ENCODE data around the gene ZNF823. TPM values are rescaled to one million over a fixed set of nuclear protein-coding genes. Genes with fewer than 3 reads are reported as not detected.

ZNF823 gene
- total and polyA plus RNA-seq, 2 of the 13 experiments (the other 11 are each of a cell fraction or from before 2014, with no cell fraction given) = 5.7 to 11.7 TPM

GRCh38 chr19:11685676-11686650 is 52.8 kb downstream of the ZNF823 start:
- POLR2A ChIA-PET = no interaction called here
- Histone ChIP-seq H2AFZ (ENCODE audit: low read length) (no peak overlapping the region), H3K27ac (ENCODE audit: extremely low read length, insufficient read depth, low read length) (no peak overlapping the region), H3K27me3 (ENCODE audit: control insufficient read depth in 1 of 2, insufficient read depth in 2 of 2, low read length in 2 of 2) (no peaks in the 10 kb centered on the region), H3K79me2 (ENCODE audit: insufficient read depth, low read length) (peaks cover 11% of the 10 kb centered on the region), H3K9ac (ENCODE audit: insufficient read depth, low read depth, low read length) (no peak overlapping the region), H3K4me2 (ENCODE audit: low read depth, low read length) (no peak overlapping the region), H4K20me1 (ENCODE audit: insufficient read depth, low read length) (no peaks in the 10 kb centered on the region), H3K36me3 (replicated peaks in 1 of 2; ENCODE audit: control insufficient read depth in 1 of 2, insufficient read depth in 2 of 2, low read length in 2 of 2) (peaks cover 0 to 12% of the 10 kb centered on the region in 2 experiments; a peak in 2 of 5 replicates), H3K4me3 (replicated peaks in 1 of 3; ENCODE audit: insufficient read depth in 1 of 3, low read depth in 2 of 3, low read length in 3 of 3) (no peak overlapping the region), H3K9me3 (ENCODE audit: low read length) (peaks cover 3% of the 10 kb centered on the region; the same call in 1 of the 2 replicates), H3K4me1 (ENCODE audit: insufficient read depth, low read length) (peaks cover 13% of the 10 kb centered on the region; the same call in 1 of the 2 replicates)
- 87% methylated on average over 4 of the region's 4 CpGs for WGBS (ENCODE audit: low lambda C conversion rate)
- FAIRE-seq (no peak), DNase-seq (ENCODE audit: low spot score) (no peak), ATAC-seq (no peak)
- TF ChIP-seq, protein P1, sequence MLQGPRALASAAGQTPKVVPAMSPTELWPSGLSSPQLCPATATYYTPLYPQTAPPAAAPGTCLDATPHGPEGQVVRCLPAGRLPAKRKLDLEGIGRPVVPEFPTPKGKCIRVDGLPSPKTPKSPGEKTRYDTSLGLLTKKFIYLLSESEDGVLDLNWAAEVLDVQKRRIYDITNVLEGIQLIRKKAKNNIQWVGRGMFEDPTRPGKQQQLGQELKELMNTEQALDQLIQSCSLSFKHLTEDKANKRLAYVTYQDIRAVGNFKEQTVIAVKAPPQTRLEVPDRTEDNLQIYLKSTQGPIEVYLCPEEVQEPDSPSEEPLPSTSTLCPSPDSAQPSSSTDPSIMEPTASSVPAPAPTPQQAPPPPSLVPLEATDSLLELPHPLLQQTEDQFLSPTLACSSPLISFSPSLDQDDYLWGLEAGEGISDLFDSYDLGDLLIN (CRISPR knock-in tag; IDR thresholded peaks at IDR 0.05; ENCODE audit: borderline replicate concordance) = no peak
- intact Hi-C loops (cut with micrococcal nuclease; ENCODE audit: unreplicated experiment) = no loop called here
- CTCF ChIA-PET (ENCODE audit: low intra/inter-chr PET ratio, low total read pairs) = no interaction called here
- in situ Hi-C loops (cut with HindIII; ENCODE audit: extremely low pct_ligation_motif_present, low pct_unique_long_range_greater_than_20kb) = no loop called here
- no TSS peak for BruUV-seq (replicated peaks)

GRCh38 chr19:11684987-11685675 is 53.6 kb downstream of the ZNF823 start:
- in situ Hi-C loops (cut with HindIII; ENCODE audit: extremely low pct_ligation_motif_present, low pct_unique_long_range_greater_than_20kb) (no loop called here), intact Hi-C loops (cut with micrococcal nuclease; ENCODE audit: unreplicated experiment) (no loop called here)
- Histone ChIP-seq H3K36me3 (replicated peaks in 1 of 2; ENCODE audit: control insufficient read depth in 1 of 2, insufficient read depth in 2 of 2, low read length in 2 of 2) (peaks cover 0 to 12% of the 10 kb centered on the region in 2 experiments; a peak in 2 of 5 replicates), H3K27ac (ENCODE audit: extremely low read length, insufficient read depth, low read length) (no peak overlapping the region), H3K4me1 (ENCODE audit: insufficient read depth, low read length) (peaks cover 13% of the 10 kb centered on the region; the same call in 1 of the 2 replicates), H3K9ac (ENCODE audit: insufficient read depth, low read depth, low read length) (no peak overlapping the region), H4K20me1 (ENCODE audit: insufficient read depth, low read length) (no peaks in the 10 kb centered on the region), H3K4me3 (replicated peaks in 1 of 3; ENCODE audit: insufficient read depth in 1 of 3, low read depth in 2 of 3, low read length in 3 of 3) (no peak overlapping the region), H3K27me3 (ENCODE audit: control insufficient read depth in 1 of 2, insufficient read depth in 2 of 2, low read length in 2 of 2) (no peaks in the 10 kb centered on the region), H3K9me3 (ENCODE audit: low read length) (peaks cover 10% of the 10 kb centered on the region; the same call in 1 of the 2 replicates), H2AFZ (ENCODE audit: low read length) (no peak overlapping the region), H3K4me2 (ENCODE audit: low read depth, low read length) (no peak overlapping the region), H3K79me2 (ENCODE audit: insufficient read depth, low read length) (peaks cover 8% of the 10 kb centered on the region)
- no TSS peak for BruUV-seq (replicated peaks)
- ATAC-seq (no peak), FAIRE-seq (no peak), DNase-seq (ENCODE audit: low spot score) (peak; percentile 29)
- 75% methylated on average over 3 of the region's 3 CpGs for WGBS (ENCODE audit: low lambda C conversion rate)
- no peak for TF ChIP-seq HES4 (CRISPR knock-in tag; IDR thresholded peaks at IDR 0.05; ENCODE audit: borderline replicate concordance)
- POLR2A ChIA-PET = no interaction called here
- CTCF ChIA-PET (ENCODE audit: low intra/inter-chr PET ratio, low total read pairs) = no interaction called here
